Dedifferentiated amniotic fluid mesenchymal stem cell (primary cell): ENCODE results near the gene ADIPOR2.
"Not testable (repeated sequence)": the region's sequence is repeated elsewhere in the genome, so short reads cannot be mapped to it uniquely, and the experiment has no call there.

ENCODE experiments used
- DNase-seq: peaks from one replicate; pipeline ENCODE4 v3.0.0-alpha.2; 2016; ENCODE audit errors: extremely low spot score

ADIPOR2 gene

DNA sequence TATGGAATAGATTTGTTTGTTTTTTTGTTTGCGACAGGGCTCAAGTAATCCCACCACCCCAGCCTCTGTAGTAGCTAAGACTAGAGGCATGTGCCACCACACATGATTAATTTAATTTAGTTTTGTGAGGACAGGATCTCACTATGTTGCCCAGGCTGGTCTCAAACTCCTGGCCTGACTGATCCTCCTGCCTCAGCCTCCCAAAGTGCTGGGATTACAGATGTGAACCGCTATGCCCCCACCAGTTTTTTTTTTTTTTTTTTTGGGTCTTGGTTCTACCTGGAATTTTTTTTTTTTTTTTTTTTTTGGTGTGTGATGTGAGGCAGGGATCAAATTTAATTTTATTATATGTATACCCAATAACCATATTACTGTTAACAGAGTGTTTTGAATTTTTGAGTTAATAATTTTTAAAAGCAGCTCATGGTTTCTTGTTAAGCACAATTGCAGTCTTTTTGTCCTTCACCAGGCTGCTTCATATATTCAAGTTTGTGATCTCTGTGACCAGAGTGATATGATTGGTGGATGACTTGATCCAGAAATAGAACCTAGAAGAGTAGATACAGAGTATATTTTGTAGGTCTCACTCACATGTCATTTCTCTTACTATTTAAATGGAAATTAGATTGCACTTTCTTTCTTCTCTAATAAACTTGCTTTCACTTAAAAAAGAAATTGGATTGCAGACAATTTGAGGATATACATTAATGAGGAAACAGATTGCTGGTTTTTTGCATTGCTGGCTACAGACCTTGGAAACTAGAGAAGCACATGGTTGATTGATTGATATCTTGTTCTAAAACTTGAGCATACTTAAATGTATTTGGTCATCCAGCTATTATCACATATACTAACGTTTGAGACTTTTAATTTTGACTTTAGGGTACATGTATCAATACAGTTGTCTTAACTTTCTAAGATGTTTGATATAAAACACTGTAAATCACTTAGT is 13.2 kb downstream of the ADIPOR2 start:
- no peak for DNase-seq

DNA sequence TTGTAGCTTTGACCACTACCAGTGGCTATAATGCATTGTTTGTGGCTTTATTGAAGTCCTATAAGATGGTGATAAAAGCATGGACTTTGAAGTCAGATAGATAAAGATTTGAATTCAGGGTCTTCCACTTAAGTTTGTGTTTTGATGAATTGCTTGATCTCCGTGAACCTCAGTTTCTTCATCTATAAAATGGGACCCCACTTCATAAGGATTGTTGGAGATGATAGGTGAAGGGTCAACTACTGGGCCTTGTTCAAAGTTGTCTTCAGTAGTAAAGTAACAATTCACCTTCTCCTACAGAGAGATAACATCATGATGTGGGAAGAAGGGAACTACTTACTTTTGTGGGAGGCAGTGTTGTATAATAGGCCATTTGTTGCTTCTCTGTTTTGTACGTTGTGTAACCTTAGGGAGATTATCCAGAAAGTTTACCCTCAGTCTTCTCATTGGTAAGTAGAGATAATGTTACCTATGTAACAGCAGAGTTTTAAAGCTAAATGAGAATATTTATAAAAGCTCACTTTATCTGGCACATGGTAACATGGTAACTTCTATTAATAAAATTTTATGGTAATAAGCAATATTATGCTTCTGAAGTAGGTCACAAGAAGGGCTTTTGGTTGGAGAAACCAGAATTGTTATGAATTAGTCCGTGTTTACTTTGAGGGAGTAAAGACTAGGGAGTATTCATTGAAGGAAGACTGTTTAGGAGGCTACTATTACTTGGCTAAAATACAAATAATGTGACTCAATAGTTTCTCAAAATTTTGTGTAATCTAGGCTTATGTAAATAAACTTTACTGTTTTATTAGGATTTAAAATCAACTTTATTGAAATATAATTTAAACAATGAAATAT is 15.1 kb downstream of the ADIPOR2 start:
- no peak for DNase-seq

DNA sequence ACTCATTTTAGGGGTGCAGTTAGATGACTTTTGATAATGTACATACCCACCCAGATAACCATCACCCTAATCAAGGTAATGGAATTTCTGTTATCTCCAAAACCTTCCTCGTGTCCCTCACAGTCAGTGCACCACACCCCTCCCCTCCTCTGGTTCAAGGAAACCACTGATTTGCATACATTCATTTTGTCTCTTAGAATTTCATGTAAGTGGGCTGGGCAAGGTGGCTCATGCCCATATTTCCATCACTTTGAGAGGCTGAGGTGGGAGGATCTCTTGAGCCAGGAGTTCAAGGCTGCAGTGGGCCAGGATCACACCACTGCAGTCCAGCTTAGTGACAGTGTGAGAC is 15.7 kb downstream of the ADIPOR2 start:
- no peak for DNase-seq

GRCh38 chr12:1707051-1707450 is 16.2 kb downstream of the ADIPOR2 start:
- DNase-seq: no peak

- DNase-seq: not testable (repeated sequence)
These were observed 19.1 kb downstream of the ADIPOR2 start for GRCh38 chr12:1709968-1710367.

DNA sequence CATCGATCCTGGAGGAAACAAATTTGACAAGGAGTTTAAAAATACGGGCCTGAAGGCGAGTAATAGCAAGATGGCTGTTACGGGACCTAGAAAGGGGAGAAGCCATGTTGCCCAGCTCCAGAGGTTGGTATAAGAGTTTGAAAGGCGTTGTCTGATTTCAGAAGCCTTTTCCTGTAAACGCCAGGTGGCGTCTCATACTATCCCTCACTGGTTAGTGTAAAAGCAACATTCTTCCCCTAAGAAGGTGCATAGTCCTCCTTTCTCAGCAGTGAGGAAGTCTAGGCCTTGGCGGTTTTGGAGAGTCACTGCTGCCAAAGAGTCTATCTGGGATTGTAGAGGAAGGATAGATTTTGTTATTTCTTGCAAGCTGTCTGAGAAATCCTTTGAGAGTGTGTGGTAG is 20.0 kb downstream of the ADIPOR2 start:
- DNase-seq: not testable (repeated sequence)

DNA sequence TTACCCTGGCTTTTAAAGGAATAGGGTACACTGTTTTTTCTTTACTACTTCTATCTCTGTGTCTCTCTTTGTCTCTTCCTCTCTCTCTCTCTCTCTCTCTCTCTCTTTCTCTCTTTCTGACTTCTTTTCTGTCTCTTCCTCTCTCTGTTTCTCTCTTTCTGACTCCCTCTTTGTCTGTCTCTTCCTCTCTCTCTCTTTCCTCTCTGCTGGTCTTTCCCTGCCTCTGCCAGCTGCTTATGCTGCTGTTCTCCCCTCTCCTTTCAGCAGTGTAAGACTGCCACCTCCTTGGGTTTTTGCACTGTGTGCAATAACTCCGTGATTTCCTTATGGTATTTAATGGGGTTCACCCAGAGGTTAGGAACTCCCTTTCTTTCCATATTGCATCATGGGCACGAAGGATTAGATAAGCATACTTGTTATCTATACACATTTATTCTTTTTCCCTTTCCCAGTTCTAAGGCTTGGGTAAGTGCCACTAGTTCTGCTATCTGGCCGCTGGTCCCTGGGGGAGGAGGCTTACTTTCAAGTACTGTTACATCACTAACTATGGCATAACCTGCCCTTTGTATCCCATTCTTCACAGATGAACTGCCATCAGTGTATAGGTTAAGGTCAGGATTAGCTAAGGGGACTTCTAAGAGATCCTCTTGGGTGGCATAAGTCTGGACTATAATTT is 20.8 kb downstream of the ADIPOR2 start:
- not testable (repeated sequence) for DNase-seq

DNA sequence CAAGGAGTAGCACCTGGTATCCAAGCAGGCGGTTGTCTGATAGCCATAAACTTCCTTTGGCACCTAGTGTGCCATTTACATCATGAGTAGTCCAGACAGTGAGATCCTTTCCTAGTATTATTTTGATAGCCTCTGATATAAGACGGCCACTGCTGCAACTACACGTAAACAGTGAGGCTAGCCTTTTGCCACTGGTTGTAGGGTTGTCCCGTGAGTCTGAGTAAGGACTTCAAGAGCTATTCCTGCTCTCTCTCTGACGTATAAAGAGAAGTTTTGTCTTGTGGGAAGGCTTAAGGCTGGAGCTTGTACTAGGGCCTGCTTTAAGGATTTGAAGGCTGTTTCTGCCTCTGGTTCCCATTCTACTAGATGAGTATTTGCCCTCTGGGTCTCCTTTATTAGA is 21.4 kb downstream of the ADIPOR2 start:
- not testable (repeated sequence) for DNase-seq

DNA sequence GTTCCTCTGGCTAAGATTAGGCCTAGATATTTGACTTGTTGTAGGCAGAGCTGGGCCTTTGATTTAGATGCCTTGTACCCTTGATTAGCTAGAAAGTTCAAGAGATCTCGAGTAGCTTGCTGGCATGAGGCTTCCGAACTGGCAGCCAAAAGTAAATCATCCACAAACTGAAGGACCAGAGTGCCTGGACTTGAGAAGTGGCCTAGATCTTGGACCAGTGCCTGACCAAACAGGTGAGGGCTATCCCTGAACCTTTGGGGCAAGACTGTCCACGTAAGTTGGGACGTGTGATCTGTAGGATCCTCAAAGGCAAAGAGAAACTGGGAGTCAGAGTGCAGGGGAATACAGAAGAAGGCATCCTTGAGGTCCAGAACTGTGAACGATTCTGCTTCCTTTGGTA is 22.0 kb downstream of the ADIPOR2 start:
- not testable (repeated sequence) for DNase-seq

GRCh38 chr12:1713783-1714348 is 23.0 kb downstream of the ADIPOR2 start:
- not testable (repeated sequence) for DNase-seq

- not testable (repeated sequence) for DNase-seq
These were observed 24.6 kb downstream of the ADIPOR2 start for GRCh38 chr12:1715459-1715858.

GRCh38 chr12:1716215-1716862 is 25.5 kb downstream of the ADIPOR2 start:
- DNase-seq: no peak

GRCh38 chr12:1716911-1717310 is 26.0 kb downstream of the ADIPOR2 start:
- DNase-seq: no peak

DNA sequence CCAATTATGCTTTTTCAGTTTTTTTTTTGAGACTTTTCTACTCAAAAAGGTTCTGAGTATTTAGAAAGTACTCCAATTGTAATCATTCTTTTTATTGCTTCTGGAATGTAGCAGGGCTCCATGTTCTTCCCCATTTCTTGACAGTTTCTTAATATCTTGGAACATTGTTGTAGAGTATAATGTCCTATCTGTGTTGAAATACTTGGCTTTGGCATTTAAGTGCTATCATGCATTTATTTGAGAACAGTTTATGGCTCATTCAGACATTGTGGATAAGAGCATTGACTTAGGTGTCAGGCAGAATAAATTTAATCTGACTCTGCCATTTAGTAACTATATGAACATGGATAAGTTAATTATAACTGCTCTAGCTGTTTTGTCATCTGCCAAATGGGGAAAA is 28.3 kb downstream of the ADIPOR2 start:
- no peak for DNase-seq

- no peak for DNase-seq
These were observed 29.6 kb downstream of the ADIPOR2 start for GRCh38 chr12:1720494-1720893.

DNA sequence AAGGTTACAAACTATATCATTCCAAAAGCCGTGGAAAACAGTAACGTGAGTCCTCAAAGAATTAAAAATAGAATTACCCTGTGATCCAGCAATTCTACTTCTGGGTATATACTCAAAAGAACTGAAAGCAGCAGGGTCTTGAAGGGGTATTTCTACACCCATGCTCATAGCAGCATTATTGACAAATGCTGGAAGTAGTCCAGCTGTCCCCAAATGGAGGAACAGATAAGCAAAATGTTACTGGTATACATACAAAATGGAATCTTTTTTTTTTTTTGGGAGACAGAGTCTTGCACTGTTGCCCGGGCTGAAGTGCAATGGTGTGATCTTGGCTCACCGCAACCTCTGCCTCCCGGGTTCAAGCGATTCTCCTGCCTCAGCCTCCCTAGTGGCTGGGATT is 32.9 kb downstream of the ADIPOR2 start:
- DNase-seq: no peak

- DNase-seq: no peak
These were observed 33.4 kb downstream of the ADIPOR2 start for GRCh38 chr12:1724250-1724649.

DNA sequence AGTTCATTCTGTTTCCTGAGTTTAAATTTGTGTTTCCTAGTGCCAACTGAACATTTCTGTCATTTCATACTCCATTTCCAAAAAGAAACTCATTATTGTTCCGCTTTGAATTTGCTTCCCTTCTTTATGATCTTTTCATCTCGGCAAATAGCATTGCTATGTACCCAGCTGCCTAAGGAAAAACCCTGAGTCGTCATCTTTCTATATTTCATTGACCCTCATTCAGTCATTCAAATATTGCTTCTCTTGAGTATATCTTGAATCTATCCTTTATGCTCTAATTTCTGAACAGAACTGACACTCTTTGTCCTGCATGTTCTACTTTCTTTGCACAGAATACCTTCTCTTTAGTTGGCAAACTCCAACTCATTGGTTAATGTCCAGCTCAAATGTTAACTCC is 35.9 kb downstream of the ADIPOR2 start:
- no peak for DNase-seq

DNA sequence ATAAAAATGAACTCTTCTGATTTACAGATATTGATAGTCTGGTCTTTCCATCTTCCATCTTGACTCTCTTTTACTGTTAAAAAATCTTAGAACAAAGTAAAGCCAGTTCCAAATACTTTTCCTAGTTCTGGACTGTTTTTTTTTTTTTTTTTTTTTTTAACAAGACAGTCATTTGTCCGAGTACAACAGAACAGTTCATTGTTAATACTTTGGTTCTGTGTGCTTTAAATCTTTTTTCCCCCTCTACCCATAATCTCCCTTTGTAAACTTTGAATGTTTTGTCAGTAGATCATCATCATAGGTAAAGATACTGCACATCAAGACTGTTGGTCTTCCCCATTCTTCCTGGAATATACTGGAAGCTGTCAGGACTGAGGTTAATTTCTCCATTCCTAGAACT is 38.0 kb downstream of the ADIPOR2 start:
- no peak for DNase-seq

DNA sequence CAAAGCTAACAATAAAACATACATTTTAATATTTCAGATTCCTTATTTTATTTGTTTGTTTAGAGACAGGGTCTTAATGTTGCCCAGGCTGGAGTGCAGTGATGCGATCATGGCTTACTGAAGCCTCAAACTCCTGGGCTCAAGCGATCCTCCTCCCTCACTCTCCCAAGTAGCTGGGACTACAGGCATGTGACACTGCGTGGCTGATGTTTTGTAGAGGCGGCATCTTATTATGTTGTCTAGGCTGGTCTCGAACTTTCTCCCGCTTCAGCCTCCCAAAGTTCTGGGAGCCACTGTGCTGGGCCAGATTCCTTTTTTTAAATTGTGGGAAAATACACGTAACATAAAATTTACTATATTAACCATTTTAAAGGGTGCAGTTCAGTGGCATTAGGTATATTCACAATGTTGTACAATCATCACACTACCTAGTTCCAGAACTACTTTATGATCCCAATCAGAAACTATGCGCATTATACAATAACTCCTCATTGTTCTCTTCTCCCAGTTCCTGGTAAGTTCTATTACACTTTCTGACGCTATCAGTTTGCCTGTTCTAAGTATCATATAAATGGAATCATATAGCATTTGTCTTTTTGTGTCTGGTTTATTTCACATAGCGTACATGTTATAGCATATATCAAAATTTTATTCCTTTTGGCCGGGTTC is 40.3 kb downstream of the ADIPOR2 start:
- no peak for DNase-seq

GRCh38 chr12:1731688-1732078 is 40.8 kb downstream of the ADIPOR2 start:
- DNase-seq: not testable (repeated sequence)
